Measurements from ENCODE around the gene NCKAP5. TPM values are rescaled to one million over a fixed set of nuclear protein-coding genes. Genes with fewer than 3 reads are reported as not detected.

Gene NCKAP5
- total and polyA plus RNA-seq, 9 of the 15 experiments (the other 6 are each of a cell fraction or from before 2014, with no cell fraction given), result not detected

GRCh38 chr2:133194362-133194655 is 374.0 kb downstream of the NCKAP5 start:
- WGBS (ENCODE audit: insufficient coverage, low coverage, missing lambda C conversion rate), result 0% methylated on average over 4 of the region's 4 CpGs
- Histone ChIP-seq H3K9ac (ENCODE audit: insufficient read depth in 1 of 2, low read depth in 2 of 2, low read length in 2 of 2) (no peak overlapping the region), H3K9me1 (ENCODE audit: control insufficient read depth, insufficient read depth, low read length) (no peaks in the 10 kb centered on the region), H3K9me3 (replicated peaks; ENCODE audit: control insufficient read depth, insufficient read depth, low read depth, low read length) (no peaks in the 10 kb centered on the region), H3K27me3 (ENCODE audit: control insufficient read depth in 2 of 2, insufficient read depth in 2 of 2, low read length in 2 of 2) (no peaks in the 10 kb centered on the region), H3K36me3 (ENCODE audit: control insufficient read depth, insufficient read depth, low read length) (no peaks in the 10 kb centered on the region), H3K4me3 (no peak overlapping the region), H4K20me1 (replicated peaks; ENCODE audit: control insufficient read depth, insufficient read depth, low read length) (no peaks in the 10 kb centered on the region), H3K27ac (ENCODE audit: extremely low read depth, low read depth, low read length) (no peak overlapping the region), H3K79me2 (ENCODE audit: control insufficient read depth, insufficient read depth, low read length) (no peaks in the 10 kb centered on the region), H2AFZ (ENCODE audit: low read depth, low read length) (no peak overlapping the region), H3K4me1 (replicated peaks in 1 of 2; ENCODE audit: control insufficient read depth in 2 of 2, insufficient read depth in 2 of 2, low read length in 2 of 2) (no peaks in the 10 kb centered on the region), H3K4me2 (ENCODE audit: insufficient read depth, low read length) (no peak overlapping the region)
- intact Hi-C loops (cut with micrococcal nuclease) (no loop called here), in situ Hi-C loops (cut with MboI) (no loop called here)
- FAIRE-seq (no peak), ATAC-seq (no peak), DNase-seq (ENCODE audit: extremely low read depth in 1 of 4, low spot score in 3 of 4) (no peak)
- ChIA-PET CTCF (ENCODE audit: low intra/inter-chr PET ratio) (no interaction called here), POLR2A (no interaction called here)
- BruUV-seq (replicated peaks), result no TSS peak
- no peak for TF ChIP-seq HLTF (IDR thresholded peaks at IDR 0.05)
- TF ChIP-seq AFF4 (CRISPR knock-in tag; IDR thresholded peaks at IDR 0.05), result no peak
- no peak for TF ChIP-seq ETV1 (tag; conservative IDR thresholded peaks at IDR 0.05; ENCODE audit: low read depth)
- no peak for TF ChIP-seq ZBTB9 (CRISPR knock-in tag; IDR thresholded peaks at IDR 0.05)
- no peak for TF ChIP-seq ZNF778 (CRISPR knock-in tag; IDR thresholded peaks at IDR 0.05)
- TF ChIP-seq ZNF695 (CRISPR knock-in tag; IDR thresholded peaks at IDR 0.05), result no peak
- no peak for TF ChIP-seq MLLT1 (IDR thresholded peaks at IDR 0.05)
- TF ChIP-seq RB1 (IDR thresholded peaks at IDR 0.05; ENCODE audit: low read depth), result no peak
- no peak for TF ChIP-seq ZBTB34 (CRISPR knock-in tag; IDR thresholded peaks at IDR 0.05)
- no peak for TF ChIP-seq MAX (CRISPR knock-in tag; IDR thresholded peaks at IDR 0.05)
- no peak for TF ChIP-seq SIRT6 (IDR thresholded peaks at IDR 0.05; ENCODE audit: low read depth, low read length)
- TF ChIP-seq ZNF644 (tag; IDR thresholded peaks at IDR 0.05; ENCODE audit: low read depth), result no peak
- TF ChIP-seq ZC3H4 (CRISPR knock-in tag; IDR thresholded peaks at IDR 0.05; ENCODE audit: borderline replicate concordance), result no peak
- TF ChIP-seq TFE3 (CRISPR knock-in tag; IDR thresholded peaks at IDR 0.05), result no peak

Measured in K562 (cell line).